MCF 10A (cell line): Measurements from ENCODE around the gene RBM22. TPM values are rescaled to one million over a fixed set of nuclear protein-coding genes. Genes with fewer than 3 reads are reported as not detected.

ENCODE experiments used
- BruUV-seq: library from RNA; stranded (reverse); fragments of 400-500 nt; replicated peaks from 2 replicates; lab custom pipeline; 2021; lab: Mats Ljungman, UMichigan
- CTCF ChIA-PET: fragments of 300-600 bp; sonication (Branson Sonifier 250); formaldehyde crosslinking; extraction: SDS; loops from one replicate; lab custom pipeline; 2021; ENCODE audit warnings: antibody characterized with exemption, inconsistent platforms; lab: Yijun Ruan, JAX
- POLR2A ChIA-PET: fragments of 300-600, 350-650 bp; sonication (Branson Sonifier 250); formaldehyde crosslinking; extraction: SDS; loops from one replicate; lab custom pipeline; 2020; ENCODE audit warnings: antibody characterized with exemption, inconsistent platforms; lab: Yijun Ruan, JAX
- DNase-seq: peaks from one replicate; pipeline ENCODE4 v3.0.0-alpha.2; 2018; ENCODE audit not compliant: unreplicated experiment
- H3K27ac Mint-ChIP-seq: one replicate; pipeline ENCODE4 v1.8.0; 2022; ENCODE audit warnings: mild to moderate bottlenecking, low read depth, mixed read lengths; ENCODE audit not compliant: unreplicated experiment
- H3K27me3 Mint-ChIP-seq: one replicate; pipeline ENCODE4 v1.8.0; 2022; ENCODE audit warnings: mixed read lengths; ENCODE audit not compliant: insufficient read depth, unreplicated experiment
- H3K36me3 Mint-ChIP-seq: one replicate; pipeline ENCODE4 v1.8.0; 2022; ENCODE audit warnings: mild to moderate bottlenecking, moderate library complexity, mixed read lengths; ENCODE audit not compliant: insufficient read depth, unreplicated experiment
- H3K4me1 Mint-ChIP-seq: one replicate; pipeline ENCODE4 v1.8.0; 2022; ENCODE audit warnings: mixed read lengths; ENCODE audit not compliant: insufficient read depth, unreplicated experiment
- H3K4me3 Mint-ChIP-seq: one replicate; pipeline ENCODE4 v1.8.0; 2022; ENCODE audit warnings: mild to moderate bottlenecking, moderate library complexity, mixed read lengths; ENCODE audit not compliant: unreplicated experiment
- H3K9me3 Mint-ChIP-seq: one replicate; pipeline ENCODE4 v1.8.0; 2022; ENCODE audit warnings: mixed read lengths; ENCODE audit not compliant: unreplicated experiment
- intact Hi-C: fragments of 100-400 bp; cut with micrococcal nuclease; formaldehyde crosslinking; loops from 2 replicates; pipeline ENCODE4 v1.14.1; 2022
- total RNA-seq: library from RNA; stranded (reverse); gene quantifications from 2 replicates; pipeline ENCODE4 v1.2.3, GENCODE V29; 2022
- TF ChIP-seq, protein P1 (sequence below): fragments of 200-600 bp; IDR thresholded peaks from one replicate; pipeline ENCODE4 v1.8.0; 2022; ENCODE audit warnings: antibody characterized with exemption, mild to moderate bottlenecking; ENCODE audit not compliant: unreplicated experiment

The RBM22 gene
- total RNA-seq, 1 experiment from 2014 or later = 66.0 TPM

DNA sequence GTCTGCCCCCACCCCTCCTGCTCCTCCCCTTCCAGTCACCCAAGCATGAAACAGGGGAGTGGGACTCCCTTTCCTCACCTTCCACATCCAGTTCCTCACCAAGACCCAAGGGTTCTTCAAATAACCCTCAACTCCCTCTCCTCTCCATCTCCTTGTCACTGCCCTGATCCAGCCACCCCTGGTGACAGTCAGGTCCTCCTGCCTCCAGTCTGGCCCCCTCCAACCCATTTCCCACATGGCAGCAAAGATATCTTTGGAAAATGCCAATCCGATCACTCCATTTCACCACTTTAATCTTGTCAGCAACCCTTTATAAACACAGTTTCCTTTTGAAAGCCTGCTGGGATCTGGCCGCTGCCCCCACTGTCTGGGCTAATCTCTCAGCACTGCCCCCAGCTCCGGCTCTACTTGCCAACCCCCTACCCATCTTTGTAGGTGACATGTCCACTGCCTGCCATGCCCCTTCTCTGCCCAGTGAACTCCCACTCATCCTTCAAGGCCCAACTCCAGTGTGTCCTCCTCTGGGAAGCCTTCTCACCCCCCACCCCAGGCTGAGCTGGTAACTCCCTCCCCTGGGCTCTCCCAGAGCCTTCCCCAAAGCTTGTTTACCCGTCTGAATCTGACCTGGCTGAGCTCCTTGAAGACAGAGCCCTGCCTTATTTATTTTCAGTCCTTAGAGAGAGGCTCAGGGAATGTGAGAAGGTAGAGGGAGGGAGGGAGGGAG is 40.6 kb downstream of the RBM22 start:
- peaks cover 18% of the 10 kb centered on the region for H3K27me3 Mint-ChIP-seq
- TF ChIP-seq, protein P1, sequence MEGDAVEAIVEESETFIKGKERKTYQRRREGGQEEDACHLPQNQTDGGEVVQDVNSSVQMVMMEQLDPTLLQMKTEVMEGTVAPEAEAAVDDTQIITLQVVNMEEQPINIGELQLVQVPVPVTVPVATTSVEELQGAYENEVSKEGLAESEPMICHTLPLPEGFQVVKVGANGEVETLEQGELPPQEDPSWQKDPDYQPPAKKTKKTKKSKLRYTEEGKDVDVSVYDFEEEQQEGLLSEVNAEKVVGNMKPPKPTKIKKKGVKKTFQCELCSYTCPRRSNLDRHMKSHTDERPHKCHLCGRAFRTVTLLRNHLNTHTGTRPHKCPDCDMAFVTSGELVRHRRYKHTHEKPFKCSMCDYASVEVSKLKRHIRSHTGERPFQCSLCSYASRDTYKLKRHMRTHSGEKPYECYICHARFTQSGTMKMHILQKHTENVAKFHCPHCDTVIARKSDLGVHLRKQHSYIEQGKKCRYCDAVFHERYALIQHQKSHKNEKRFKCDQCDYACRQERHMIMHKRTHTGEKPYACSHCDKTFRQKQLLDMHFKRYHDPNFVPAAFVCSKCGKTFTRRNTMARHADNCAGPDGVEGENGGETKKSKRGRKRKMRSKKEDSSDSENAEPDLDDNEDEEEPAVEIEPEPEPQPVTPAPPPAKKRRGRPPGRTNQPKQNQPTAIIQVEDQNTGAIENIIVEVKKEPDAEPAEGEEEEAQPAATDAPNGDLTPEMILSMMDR = no peak
- ChIA-PET CTCF (interaction anchor here (0.6 to 13.6 kb wide), 6 partner anchors 27 to 215 kb away, joined by 3 to 429 read pairs (median 8); partner anchors contain the start of genes IRGM and SMIM3), POLR2A (interaction anchor here (0.6 to 1.2 kb wide), 4 partner anchors 34 to 100 kb away, joined by 3 read pairs; partner anchors contain the start of gene RBM22)
- intact Hi-C loops = no loop called here
- no peak overlapping the region for H3K4me3 Mint-ChIP-seq
- H3K9me3 Mint-ChIP-seq = no peaks in the 10 kb centered on the region
- BruUV-seq = no TSS peak
- H3K27ac Mint-ChIP-seq = no peak overlapping the region
- H3K4me1 Mint-ChIP-seq = no peaks in the 10 kb centered on the region
- no peaks in the 10 kb centered on the region for H3K36me3 Mint-ChIP-seq
- DNase-seq = no peak

DNA sequence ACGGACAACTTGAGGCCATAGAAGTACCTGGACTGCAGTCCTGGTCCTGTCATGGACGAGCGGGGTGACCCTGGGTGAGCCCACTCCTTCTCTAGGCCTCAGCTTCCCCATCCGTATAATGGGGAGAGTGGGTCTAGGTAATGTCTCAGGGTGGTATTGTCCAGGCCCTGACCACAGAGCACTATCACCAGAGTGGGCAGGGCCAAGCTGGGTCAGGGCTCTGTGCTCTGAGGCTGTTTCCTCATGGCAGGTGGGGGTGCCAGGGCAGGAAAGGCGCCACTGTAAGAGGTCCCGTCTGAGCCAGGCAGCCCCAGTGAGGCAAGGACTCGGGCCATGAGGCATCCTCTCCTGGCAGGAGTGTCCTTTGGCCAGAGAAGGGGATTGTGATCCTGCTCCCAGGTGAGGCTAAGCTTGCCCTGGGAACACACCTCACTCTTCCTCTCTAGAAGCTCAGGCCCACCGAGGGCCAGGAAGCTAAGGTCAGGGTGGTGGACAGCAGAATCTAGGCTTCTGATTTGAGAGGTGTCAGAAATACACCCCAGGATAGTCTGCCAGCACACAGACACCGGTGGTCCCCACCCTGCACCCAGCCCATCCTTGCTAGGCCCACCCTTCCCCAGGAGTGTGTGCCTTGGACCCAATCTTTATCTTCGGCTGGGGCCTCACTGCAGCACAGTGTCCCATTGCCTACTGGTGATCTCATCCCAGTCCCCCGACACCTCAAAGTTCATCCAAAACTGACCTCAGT is 41.3 kb downstream of the RBM22 start:
- DNase-seq = no peak
- ChIA-PET CTCF (interaction anchor here (0.6 to 13.6 kb wide), 4 partner anchors 98 to 215 kb away, joined by 8 to 429 read pairs (median 14); partner anchors contain the start of genes IRGM and SMIM3), POLR2A (interaction anchor here (0.6 kb wide), 1 partner anchor 35 kb away, joined by 3 read pairs; no protein-coding TSS in a partner anchor)
- no peaks in the 10 kb centered on the region for H3K36me3 Mint-ChIP-seq
- TF ChIP-seq, protein P1 = no peak
- no TSS peak for BruUV-seq
- H3K9me3 Mint-ChIP-seq = no peaks in the 10 kb centered on the region
- intact Hi-C loops = no loop called here
- no peak overlapping the region for H3K27ac Mint-ChIP-seq
- peaks cover 18% of the 10 kb centered on the region for H3K27me3 Mint-ChIP-seq
- no peak overlapping the region for H3K4me3 Mint-ChIP-seq
- no peaks in the 10 kb centered on the region for H3K4me1 Mint-ChIP-seq

DNA sequence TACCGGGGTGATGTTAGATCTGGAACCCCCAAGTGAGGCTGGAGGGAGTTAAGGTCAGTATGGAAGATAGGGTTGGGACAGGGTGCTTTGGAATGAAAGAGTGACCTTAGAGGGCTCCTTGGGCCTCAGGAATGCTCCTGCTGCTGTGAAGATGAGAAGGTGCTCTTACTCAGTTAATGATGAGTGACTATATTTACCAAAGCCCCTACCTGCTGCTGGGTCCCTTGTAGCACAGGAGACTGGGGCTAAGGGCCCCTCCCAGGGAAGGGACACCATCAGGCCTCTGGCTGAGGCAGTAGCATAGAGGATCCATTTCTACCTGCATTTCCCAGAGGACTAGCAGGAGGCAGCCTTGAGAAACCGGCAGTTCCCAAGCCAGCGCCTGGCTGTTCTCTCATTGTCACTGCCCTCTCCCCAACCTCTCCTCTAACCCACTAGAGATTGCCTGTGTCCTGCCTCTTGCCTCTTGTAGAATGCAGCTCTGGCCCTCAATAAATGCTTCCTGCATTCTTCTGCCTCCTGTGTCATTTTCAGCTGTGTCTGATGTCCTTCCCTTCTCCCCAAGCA is 42.1 kb downstream of the RBM22 start:
- no peak overlapping the region for H3K27ac Mint-ChIP-seq
- no peak overlapping the region for H3K4me3 Mint-ChIP-seq
- no peaks in the 10 kb centered on the region for H3K4me1 Mint-ChIP-seq
- DNase-seq = no peak
- intact Hi-C loops = no loop called here
- BruUV-seq = no TSS peak
- ChIA-PET CTCF (interaction anchor here (0.5 to 13.6 kb wide), 10 partner anchors 8 to 507 kb away, joined by 3 to 429 read pairs (median 8); partner anchors contain the start of genes RBM22 and SMIM3), POLR2A (interaction anchor here (1.0 kb wide), 1 partner anchor 8 kb away, joined by 3 read pairs; no protein-coding TSS in a partner anchor)
- peaks cover 18% of the 10 kb centered on the region for H3K27me3 Mint-ChIP-seq
- H3K36me3 Mint-ChIP-seq = no peaks in the 10 kb centered on the region
- TF ChIP-seq, protein P1 = no peak
- H3K9me3 Mint-ChIP-seq = no peaks in the 10 kb centered on the region
